ENCODE measurements around the gene TMEM248.
"Not testable (repeated sequence)": the region's sequence is repeated elsewhere in the genome, so short reads cannot be mapped to it uniquely, and the experiment has no call there.

Gene TMEM248

DNA sequence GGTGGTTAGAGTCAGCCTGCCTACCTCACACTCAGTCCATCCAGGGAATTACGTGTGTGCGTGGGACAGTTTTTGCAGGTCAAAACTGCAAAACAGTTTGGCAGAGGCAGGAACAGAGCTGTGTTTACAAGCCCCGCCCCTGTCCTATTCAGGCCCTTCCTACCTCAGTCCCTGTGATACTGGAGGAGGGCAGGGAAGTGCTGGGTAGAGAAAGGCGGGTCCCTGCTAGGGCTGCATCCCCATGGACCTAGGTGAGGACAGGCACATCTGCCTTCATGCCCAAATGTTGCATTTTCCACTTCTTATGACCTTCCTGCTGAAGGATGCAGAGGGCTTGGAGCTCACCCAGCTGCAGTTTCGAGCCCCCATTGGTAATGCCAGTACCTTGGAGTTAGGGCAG, 49.3 kb downstream of the TMEM248 start:
- H3K36me3 ChIP-seq (replicated peaks): no peaks in the 10 kb centered on the region
- DNase-seq: no peak
- H3K4me3 ChIP-seq (ENCODE audit: low read depth, low read length): no peak overlapping the region
- no peaks in the 10 kb centered on the region for H3K27me3 ChIP-seq (replicated peaks)
- TF ChIP-seq, protein P1, sequence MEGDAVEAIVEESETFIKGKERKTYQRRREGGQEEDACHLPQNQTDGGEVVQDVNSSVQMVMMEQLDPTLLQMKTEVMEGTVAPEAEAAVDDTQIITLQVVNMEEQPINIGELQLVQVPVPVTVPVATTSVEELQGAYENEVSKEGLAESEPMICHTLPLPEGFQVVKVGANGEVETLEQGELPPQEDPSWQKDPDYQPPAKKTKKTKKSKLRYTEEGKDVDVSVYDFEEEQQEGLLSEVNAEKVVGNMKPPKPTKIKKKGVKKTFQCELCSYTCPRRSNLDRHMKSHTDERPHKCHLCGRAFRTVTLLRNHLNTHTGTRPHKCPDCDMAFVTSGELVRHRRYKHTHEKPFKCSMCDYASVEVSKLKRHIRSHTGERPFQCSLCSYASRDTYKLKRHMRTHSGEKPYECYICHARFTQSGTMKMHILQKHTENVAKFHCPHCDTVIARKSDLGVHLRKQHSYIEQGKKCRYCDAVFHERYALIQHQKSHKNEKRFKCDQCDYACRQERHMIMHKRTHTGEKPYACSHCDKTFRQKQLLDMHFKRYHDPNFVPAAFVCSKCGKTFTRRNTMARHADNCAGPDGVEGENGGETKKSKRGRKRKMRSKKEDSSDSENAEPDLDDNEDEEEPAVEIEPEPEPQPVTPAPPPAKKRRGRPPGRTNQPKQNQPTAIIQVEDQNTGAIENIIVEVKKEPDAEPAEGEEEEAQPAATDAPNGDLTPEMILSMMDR (IDR thresholded peaks at IDR 0.05; ENCODE audit: low read depth, low read length, missing control alignments): no peak
- H3K27ac ChIP-seq: no peak overlapping the region
- in situ Hi-C loops (cut with HindIII; ENCODE audit: low pct_ligation_motif_present, low sequenced_read_pairs): no loop called here

DNA sequence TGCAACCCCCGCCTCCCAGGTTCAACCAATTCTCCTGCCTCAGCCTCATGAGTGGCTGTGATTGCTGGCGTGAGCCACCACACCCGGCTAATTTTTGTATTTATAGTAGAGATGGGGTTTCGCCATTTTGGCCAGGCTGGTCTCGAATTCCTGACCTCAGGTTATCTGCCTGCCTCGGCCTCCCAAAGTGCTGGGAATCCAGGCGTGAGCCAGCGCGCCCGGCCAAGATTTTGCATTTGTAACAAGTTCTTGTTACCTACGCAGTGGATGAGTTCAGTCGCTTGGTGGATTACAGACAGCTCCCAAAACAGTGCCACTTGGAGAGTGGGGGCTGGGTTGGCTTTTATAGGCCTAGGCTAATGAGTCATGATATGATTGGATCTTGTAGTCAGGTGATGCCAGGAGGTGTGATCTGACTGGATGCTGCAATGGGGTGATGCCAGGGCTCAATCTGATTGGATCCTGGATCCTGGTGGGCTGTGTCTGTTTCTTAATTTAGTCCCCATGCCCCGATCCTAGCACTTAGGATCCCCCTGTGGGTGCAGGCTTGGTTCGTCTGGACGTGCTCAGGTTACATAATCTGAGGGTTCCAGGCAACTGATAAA, 54.1 kb downstream of the TMEM248 start:
- TF ChIP-seq, protein P1 (IDR thresholded peaks at IDR 0.05; ENCODE audit: low read depth, low read length, missing control alignments): no peak
- Histone ChIP-seq H3K36me3 (replicated peaks) (no peaks in the 10 kb centered on the region), H3K27ac (no peak overlapping the region), H3K27me3 (replicated peaks) (no peaks in the 10 kb centered on the region), H3K4me3 (ENCODE audit: low read depth, low read length) (no peak overlapping the region)
- in situ Hi-C loops (cut with HindIII; ENCODE audit: low pct_ligation_motif_present, low sequenced_read_pairs): no loop called here
- no peak for DNase-seq

DNA sequence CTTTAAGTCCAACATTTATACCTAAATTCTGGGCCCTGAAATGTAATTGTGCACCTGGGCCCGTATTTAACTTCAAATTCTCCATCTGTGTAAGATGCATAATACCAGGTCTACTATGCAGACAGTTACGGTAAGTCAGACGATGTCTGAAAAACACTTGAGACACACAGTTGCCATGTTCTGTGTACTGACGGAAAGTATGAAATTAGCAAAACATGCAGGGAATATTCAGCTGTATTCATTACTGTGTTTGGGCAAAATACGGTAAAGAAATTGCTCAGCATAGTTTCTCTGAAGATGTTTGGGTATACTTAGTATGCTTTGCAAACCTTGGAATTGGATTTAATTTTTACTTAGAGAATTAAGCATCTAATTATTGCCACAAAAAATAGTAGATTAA, 57.3 kb downstream of the TMEM248 start:
- H3K27me3 ChIP-seq (replicated peaks); H3K4me3 ChIP-seq (ENCODE audit: low read depth, low read length); DNase-seq; H3K27ac ChIP-seq; H3K36me3 ChIP-seq (replicated peaks); in situ Hi-C loops (cut with HindIII; ENCODE audit: low pct_ligation_motif_present, low sequenced_read_pairs): not testable (repeated sequence)

DNA sequence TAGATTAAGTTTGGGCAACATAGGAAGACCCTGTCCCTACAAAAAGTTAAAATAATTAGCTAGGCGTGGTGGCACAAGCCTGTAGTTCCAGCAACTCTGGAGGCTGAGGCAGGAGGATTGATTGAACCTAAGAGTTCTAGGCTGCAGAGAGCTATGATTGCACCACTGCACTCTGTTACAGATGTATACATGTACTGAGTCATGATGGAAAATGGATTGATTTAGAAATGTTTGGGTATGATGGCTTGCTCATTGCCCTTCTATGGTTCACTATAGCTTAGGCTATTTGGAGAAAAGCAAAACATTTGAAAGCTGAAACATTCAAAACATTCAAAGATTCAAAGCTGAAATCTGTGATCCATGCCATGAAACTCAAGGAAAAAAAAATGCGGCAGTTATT, 58.0 kb downstream of the TMEM248 start:
- H3K27ac ChIP-seq; H3K36me3 ChIP-seq (replicated peaks); H3K27me3 ChIP-seq (replicated peaks); H3K4me3 ChIP-seq (ENCODE audit: low read depth, low read length); DNase-seq; in situ Hi-C loops (cut with HindIII; ENCODE audit: low pct_ligation_motif_present, low sequenced_read_pairs): not testable (repeated sequence)

DNA sequence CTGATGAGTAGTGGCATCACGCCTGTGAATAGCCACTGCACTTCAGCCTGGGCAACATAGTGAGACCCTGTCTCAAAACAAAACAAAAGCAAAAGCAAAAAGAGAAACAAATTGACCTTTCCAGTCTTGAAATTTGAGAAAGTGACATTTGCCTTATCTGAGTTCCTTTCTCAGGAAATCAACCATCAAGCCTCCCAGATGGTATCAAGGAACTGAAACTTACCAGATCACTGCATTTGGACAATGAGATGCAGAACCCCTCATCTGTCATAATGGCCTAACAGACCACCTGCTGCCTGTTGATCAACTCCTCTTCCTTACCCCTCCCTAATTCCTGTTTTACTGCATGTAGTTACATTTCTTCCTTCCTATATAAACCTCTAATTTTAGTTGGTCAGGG, 59.3 kb downstream of the TMEM248 start:
- DNase-seq; H3K27ac ChIP-seq; H3K4me3 ChIP-seq (ENCODE audit: low read depth, low read length); H3K27me3 ChIP-seq (replicated peaks); H3K36me3 ChIP-seq (replicated peaks); in situ Hi-C loops (cut with HindIII; ENCODE audit: low pct_ligation_motif_present, low sequenced_read_pairs): not testable (repeated sequence)

- H3K36me3 ChIP-seq (replicated peaks): peaks cover 35% of the 10 kb centered on the region
- in situ Hi-C loops (cut with HindIII; ENCODE audit: low pct_ligation_motif_present, low sequenced_read_pairs); DNase-seq; H3K4me3 ChIP-seq (ENCODE audit: low read depth, low read length); H3K27me3 ChIP-seq (replicated peaks); H3K27ac ChIP-seq: not testable (repeated sequence)
Observed at GRCh38 chr7:66989552-66989951, 68.5 kb downstream of the TMEM248 start.

GRCh38 chr7:66994051-66994450, 73.0 kb downstream of the TMEM248 start:
- in situ Hi-C loops (cut with HindIII; ENCODE audit: low pct_ligation_motif_present, low sequenced_read_pairs); H3K27me3 ChIP-seq (replicated peaks); DNase-seq: not testable (repeated sequence)
- peak overlapping the region; percentile 92 for H3K27ac ChIP-seq
- peaks cover 22% of the 10 kb centered on the region for H3K36me3 ChIP-seq (replicated peaks)
- peak overlapping the region; percentile 71 for H3K4me3 ChIP-seq (ENCODE audit: low read depth, low read length)

DNA sequence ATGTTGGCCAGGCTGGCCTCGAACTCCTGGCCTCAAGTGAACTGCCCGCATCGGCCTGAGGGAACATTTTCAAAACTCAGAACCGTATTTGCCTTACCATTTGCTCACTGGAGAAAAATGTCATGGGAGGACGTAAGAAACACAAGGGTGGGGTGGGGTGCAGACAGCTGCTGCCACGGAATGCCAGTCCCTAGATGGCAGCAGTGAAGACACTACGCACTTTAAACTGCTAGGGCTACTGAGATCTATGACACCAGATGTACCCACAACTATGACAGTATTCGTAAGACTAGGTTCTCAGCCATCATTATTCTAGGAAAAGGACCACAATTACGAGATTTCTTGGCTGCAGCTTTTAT, 73.6 kb downstream of the TMEM248 start:
- peak; percentile 86 for DNase-seq
- H3K4me3 ChIP-seq (ENCODE audit: low read depth, low read length): peak overlapping the region; percentile 71
- TF ChIP-seq, protein P1 (IDR thresholded peaks at IDR 0.05; ENCODE audit: low read depth, low read length, missing control alignments): peak; percentile 47
- peak overlapping the region; percentile 92 for H3K27ac ChIP-seq
- in situ Hi-C loops (cut with HindIII; ENCODE audit: low pct_ligation_motif_present, low sequenced_read_pairs); H3K27me3 ChIP-seq (replicated peaks): not testable (repeated sequence)
- H3K36me3 ChIP-seq (replicated peaks): peaks cover 19% of the 10 kb centered on the region

DNA sequence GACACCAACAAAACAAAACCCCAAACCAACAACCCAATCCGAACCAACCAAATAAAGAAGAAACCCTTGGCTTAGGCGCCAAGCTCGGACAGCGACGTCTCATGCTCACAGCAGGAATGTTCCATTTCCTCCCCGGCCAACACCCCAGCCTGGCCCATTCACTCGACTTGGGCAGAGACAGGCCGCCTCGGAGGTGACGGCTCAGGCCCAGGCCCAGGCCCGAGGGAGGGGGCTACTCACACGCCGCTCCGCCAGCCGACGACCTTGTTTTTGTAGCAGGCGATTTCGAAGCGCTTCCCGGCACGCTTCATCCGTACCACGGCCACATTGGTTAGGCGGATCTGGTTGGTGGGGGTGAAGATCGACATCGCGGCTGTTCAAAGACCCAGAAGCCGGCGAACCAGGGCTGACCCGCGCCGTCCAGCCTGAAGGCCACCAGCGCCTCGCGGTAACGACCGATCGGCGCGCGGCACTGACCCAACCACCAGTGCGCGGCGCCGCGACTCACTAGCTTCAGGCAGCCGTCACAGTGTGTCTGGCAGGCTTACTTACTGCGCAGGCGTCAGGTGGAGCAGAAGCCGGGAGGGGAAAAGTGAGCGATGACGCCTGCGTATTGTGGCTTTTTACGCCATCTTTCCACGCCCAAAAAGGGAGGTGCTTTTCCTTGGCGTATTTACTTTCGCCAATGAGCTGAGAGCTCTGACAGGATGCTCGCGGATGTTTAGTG, 74.2 kb downstream of the TMEM248 start, which contains the start of gene SBDS:
TSS of gene SBDS (minus strand) at position 537 of the 727 bp plus-strand sequence. CDS start at position 368, 169 bp downstream.
- H3K27me3 ChIP-seq (replicated peaks); in situ Hi-C loops (cut with HindIII; ENCODE audit: low pct_ligation_motif_present, low sequenced_read_pairs): not testable (repeated sequence)
- peak within 1 kb of the TSS; percentile 71 for H3K4me3 ChIP-seq (ENCODE audit: low read depth, low read length)
- peak within 1 kb of the TSS; percentile 92 for H3K27ac ChIP-seq
- H3K36me3 ChIP-seq (replicated peaks): peaks cover 17% of the 10 kb centered on the region
- peak; percentile 98 for DNase-seq

DNA sequence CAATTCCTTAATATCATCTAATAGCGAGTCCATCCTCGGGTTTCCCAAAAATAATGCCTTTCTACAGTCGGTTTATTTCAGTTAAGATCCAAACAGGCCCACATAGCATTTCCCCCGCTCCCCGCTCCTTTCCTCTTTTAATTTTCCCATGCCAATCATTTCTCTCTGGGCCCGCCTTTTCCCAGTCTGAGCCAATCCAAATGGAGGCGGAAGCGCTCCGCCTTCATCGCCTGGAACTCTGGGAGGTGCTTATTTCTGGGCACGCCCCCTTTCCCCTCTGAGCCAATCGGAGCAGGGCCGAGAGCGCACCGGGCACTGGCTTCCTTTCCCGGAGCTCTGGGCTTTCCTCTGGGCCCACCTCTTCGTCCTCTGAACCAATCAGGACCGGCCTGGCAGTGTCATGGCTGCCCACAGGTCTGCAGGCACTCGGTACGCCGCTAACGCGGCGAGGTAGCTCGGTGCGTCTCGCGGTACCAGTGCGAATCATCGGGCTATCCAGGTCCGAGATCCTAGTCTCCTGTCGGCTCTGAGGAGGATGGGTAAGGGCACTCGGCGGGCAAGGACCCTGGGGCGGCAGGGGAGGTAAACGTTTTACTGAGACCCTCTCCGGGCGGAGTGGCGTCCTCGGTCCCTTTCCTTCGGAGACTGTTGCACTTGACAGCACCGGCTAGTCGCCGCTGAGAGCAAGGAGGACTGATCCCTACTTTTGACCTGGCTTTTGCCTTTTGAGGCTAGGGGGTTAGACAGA, 75.6 kb downstream of the TMEM248 start, which contains the start of gene TYW1:
TSS of gene TYW1 (plus strand) at position 390 of the 748 bp plus-strand sequence. CDS start at position 536, 146 bp downstream.
- in situ Hi-C loops (cut with HindIII; ENCODE audit: low pct_ligation_motif_present, low sequenced_read_pairs); H3K27me3 ChIP-seq (replicated peaks): not testable (repeated sequence)
- peak within 1 kb of the TSS; percentile 80 for H3K4me3 ChIP-seq (ENCODE audit: low read depth, low read length)
- DNase-seq: peak; percentile 99
- peak within 1 kb of the TSS; percentile 60 for H3K27ac ChIP-seq
- peaks cover 11% of the 10 kb centered on the region for H3K36me3 ChIP-seq (replicated peaks)
